ENCODE results near the gene ARHGAP15.

Gene ARHGAP15

GRCh38 chr2:143420313-143420712, 291.1 kb downstream of the ARHGAP15 start:
- no peak for TF ChIP-seq CTCF (IDR thresholded peaks at IDR 0.05)
- no peak overlapping the region for H3K27ac ChIP-seq
- no peak for DNase-seq (ENCODE audit: low spot score)
- H3K4me3 ChIP-seq, result no peak overlapping the region

DNA sequence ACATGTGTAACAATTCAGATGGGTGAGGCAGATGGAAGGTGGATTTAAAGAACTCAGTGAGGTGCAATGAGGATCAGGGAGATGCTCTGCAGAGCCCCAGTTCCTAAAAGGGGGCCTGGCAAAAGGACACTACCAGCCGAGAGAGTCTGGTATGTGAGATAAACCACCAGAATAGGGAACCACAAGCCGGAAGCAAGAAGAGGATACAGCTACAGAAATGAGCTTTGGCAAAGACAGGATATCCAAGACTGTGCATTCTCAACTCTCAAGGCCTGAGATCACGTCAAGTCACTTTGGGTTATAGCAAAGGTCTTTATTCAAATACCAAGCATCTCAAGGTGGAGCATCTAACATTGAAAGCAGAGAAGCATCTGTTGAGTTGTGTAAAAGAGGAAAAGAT, 293.5 kb downstream of the ARHGAP15 start:
- no peak for DNase-seq (ENCODE audit: low spot score)
- Histone ChIP-seq H3K27ac (no peak overlapping the region), H3K4me3 (no peak overlapping the region)
- no peak for TF ChIP-seq CTCF (IDR thresholded peaks at IDR 0.05)

DNA sequence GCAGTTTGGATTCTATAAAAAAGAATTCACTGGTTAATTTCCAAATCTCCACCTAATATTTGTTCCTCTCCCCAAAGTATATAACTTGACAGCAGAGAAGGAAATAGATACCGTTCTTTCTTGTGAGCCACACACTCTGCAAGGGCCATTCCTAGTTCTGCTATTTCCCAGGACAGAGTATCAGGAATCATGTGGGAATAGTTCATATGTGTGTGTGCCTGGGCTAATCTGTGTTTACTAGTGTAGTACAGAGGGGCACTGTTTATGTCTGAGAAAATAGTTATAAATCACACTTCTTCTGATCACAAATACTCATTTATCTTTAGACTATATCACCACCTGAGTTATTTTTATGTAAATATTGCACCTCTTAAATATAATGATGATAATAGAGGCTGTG, 296.7 kb downstream of the ARHGAP15 start:
- H3K27ac ChIP-seq, result no peak overlapping the region
- TF ChIP-seq CTCF (IDR thresholded peaks at IDR 0.05), result no peak
- H3K4me3 ChIP-seq, result no peak overlapping the region
- no peak for DNase-seq (ENCODE audit: low spot score)

DNA sequence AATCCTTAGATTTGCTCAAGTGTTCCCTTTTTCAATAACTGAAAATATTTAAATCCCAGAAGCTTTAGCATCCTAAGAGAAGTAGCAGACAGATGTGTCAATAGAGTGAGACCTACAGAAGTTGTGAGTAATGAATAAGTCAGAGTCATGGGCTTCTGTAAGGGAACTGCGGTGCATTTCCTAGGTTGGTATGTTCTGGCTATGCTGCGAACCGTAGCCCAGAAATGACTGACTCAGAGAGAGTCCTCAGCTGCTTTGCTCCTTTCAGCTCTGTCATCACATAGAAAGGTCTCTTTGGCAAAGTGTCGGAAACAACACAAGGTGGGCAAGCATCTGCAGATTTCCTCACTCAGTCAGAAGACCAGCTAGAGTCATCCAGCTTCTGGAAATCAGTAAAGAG, 297.1 kb downstream of the ARHGAP15 start:
- Histone ChIP-seq H3K4me3 (no peak overlapping the region), H3K27ac (no peak overlapping the region)
- TF ChIP-seq CTCF (IDR thresholded peaks at IDR 0.05), result no peak
- DNase-seq (ENCODE audit: low spot score), result no peak

DNA sequence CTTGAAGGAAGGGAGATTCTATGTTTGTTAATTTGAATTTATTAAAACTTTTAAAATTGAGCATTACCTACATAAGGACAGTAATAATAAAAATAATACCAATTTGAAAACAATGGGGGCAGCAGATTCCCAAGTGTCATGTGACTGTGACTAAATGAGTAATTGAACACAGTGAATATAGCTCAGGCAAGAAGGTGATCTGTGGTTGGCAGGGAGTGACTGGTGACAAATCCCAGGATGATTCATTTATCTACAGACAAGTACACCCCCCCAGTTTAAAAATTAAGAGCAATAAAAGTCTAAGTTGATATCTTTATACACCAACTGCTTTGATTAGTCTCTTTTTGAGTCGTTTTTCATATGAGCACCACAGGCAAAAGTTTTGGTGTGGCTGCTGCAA, 299.5 kb downstream of the ARHGAP15 start:
- no peak overlapping the region for H3K4me3 ChIP-seq
- no peak for TF ChIP-seq CTCF (IDR thresholded peaks at IDR 0.05)
- no peak for DNase-seq (ENCODE audit: low spot score)

GRCh38 chr2:143429932-143430679, 300.9 kb downstream of the ARHGAP15 start:
- no peak for TF ChIP-seq CTCF (IDR thresholded peaks at IDR 0.05)
- DNase-seq (ENCODE audit: low spot score), result no peak
- no peak overlapping the region for H3K4me3 ChIP-seq
- peak overlapping the region in 1 of 2 donors; percentile 29 for H3K27ac ChIP-seq

More for the DNA sequence above, 299.5 kb downstream of the ARHGAP15 start:
- H3K27ac ChIP-seq, result no peak overlapping the region

- H3K27ac ChIP-seq, result peak overlapping the region in 1 of 2 donors; percentile 18
- peak overlapping the region; percentile 37 for H3K4me3 ChIP-seq
- no peak for DNase-seq (ENCODE audit: low spot score)
- no peak for TF ChIP-seq CTCF (IDR thresholded peaks at IDR 0.05)
These were observed 302.1 kb downstream of the ARHGAP15 start for GRCh38 chr2:143431316-143431715.

All from coronary artery (tissue), 2 donors.